ENCODE data around the gene CPT2.
"Not testable (repeated sequence)": the region's sequence is repeated elsewhere in the genome, so short reads cannot be mapped to it uniquely, and the experiment has no call there.

CPT2 gene

DNA sequence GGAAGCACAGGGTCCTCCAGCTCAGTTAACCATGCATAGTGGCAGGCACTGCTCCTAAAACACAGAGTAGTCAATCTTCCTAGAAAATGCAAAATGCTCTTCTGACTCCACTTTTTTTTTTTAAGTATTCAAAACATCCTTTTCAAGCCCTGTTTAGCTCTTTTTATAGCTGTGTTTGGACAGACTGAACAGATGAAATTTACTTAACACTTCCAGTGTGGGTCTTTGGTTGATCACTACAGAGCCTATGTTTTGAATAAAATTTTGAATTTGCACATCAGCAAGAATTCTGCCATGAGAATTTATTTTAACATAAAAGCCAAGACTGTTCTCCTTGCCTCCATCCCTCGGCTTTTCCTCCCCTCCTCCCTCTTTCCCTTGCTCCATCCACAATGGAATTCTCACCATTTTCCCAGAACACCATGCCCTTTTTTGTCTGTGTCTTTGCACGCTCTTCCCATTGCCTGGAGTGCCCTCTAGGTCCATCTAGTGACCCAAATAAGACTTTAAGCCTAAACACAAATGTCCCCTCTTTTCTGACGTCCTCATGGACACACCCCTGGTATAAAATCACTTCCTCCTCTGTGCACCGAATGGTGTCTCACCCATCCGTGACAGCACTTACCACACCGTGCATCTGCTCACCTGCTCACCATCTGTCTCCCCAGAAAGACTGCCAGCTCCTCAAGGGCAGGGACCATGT lies 24.0 kb upstream of the CPT2 start:
- no peak for TF ChIP-seq POLR2A (IDR thresholded peaks at IDR 0.05; ENCODE audit: low read depth, low read length)
- no peak for FAIRE-seq
- no peak for DNase-seq (ENCODE audit: insufficient read length, low spot score)

DNA sequence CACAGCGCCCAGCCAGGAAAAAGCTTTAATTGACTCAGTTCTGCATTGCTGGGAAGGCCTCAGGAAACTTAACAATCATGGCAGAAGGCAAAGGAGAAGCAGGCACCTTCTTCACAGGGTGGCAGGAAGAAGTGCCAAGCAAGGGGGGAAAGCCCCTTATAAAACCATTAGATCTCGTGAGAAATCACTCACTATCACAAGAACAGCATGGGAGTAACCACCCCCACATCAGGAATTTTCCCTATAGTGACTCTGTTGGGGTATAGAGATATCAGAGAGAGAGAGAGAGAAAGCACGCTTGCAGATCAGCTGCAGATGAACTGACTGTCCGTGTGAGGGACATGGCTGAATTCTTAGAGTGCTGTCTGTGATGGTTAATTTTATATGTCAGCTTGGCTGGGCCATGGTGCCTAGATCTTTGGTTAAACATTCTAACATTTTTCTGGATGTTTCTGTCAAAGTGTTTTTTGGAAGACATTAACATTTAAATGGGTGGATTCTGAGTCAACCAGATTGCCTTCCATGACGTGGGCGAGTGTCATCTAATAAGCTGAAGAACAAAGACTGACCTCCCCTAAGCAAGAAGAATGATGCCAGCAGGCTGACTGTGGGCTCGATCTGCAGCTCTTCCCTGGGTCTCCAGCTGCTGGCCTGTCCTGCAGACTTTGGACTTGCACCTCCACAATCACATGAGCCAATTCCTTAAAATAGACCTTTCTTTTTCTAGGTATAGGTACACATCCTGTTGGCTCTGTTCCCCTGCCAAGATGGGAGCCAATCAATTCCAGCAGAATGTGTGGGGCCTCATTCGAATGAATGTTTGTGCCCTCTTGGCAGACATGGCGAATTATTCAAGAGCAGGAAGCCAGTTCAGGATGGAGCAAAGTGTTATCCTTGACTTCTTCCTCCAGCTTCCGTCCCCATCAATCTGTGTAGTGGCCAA lies 21.4 kb upstream of the CPT2 start:
- FAIRE-seq (no peak), DNase-seq (ENCODE audit: insufficient read length, low spot score) (no peak)
- no peak for TF ChIP-seq POLR2A (IDR thresholded peaks at IDR 0.05; ENCODE audit: low read depth, low read length)

GRCh38 chr1:53176452-53177208 lies 20.0 kb upstream of the CPT2 start:
- TF ChIP-seq POLR2A (IDR thresholded peaks at IDR 0.05; ENCODE audit: low read depth, low read length): no peak
- DNase-seq (ENCODE audit: insufficient read length, low spot score) (no peak), FAIRE-seq (no peak)

GRCh38 chr1:53180226-53180625 lies 16.4 kb upstream of the CPT2 start:
- DNase-seq (ENCODE audit: insufficient read length, low spot score) (no peak), FAIRE-seq (no peak)
- TF ChIP-seq POLR2A (IDR thresholded peaks at IDR 0.05; ENCODE audit: low read depth, low read length): no peak

DNA sequence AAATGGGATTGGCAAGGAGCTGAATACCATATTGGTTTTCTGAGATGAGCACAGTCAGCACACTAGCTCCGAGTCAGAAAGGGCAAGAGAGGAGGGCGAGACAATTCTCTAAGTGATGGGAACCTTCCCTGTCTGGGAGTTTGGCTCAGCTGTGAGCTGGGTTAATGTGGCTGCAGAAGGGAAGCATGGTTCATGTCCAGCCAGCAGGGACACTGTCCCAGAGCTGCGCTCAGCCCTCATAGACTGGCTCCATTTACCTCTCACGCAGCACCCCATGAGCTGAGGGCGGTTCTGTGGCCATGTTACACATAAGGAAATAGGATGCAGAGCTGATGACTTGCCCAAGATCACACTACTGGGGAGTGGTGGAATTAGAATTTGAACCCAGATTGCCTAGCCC lies 15.7 kb upstream of the CPT2 start:
- DNase-seq (ENCODE audit: insufficient read length, low spot score) (no peak), FAIRE-seq (no peak)
- no peak for TF ChIP-seq POLR2A (IDR thresholded peaks at IDR 0.05; ENCODE audit: low read depth, low read length)

- no peak for TF ChIP-seq POLR2A (IDR thresholded peaks at IDR 0.05; ENCODE audit: low read depth, low read length)
- FAIRE-seq (no peak), DNase-seq (ENCODE audit: insufficient read length, low spot score) (peak; percentile 58)
Measured at GRCh38 chr1:53182111-53182593, 14.5 kb upstream of the CPT2 start.

DNA sequence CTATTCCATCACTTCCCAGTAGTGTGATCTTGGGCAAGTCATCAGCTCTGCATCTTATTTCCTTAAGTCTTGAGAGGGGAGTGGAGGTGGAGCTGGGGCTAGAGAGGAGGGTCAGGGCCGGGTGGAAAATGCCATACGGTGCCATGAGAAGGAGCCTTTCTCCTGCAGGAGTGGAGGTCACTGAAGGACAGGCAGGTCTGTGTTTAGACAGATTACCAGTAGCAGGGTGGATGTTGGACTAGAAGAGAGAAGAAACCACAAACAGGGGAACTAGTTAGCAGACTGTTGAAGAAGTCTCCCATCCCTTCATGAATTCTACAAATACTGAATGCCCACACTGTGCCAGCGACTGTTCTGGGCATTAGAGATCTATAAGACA lies 13.9 kb upstream of the CPT2 start:
- FAIRE-seq (no peak), DNase-seq (ENCODE audit: insufficient read length, low spot score) (no peak)

GRCh38 chr1:53183095-53183990 lies 13.3 kb upstream of the CPT2 start:
- no peak for TF ChIP-seq POLR2A (IDR thresholded peaks at IDR 0.05; ENCODE audit: low read depth, low read length)
- no peak for DNase-seq (ENCODE audit: insufficient read length, low spot score)
- no peak for FAIRE-seq

More for the DNA sequence above, 13.9 kb upstream of the CPT2 start:
- TF ChIP-seq POLR2A (IDR thresholded peaks at IDR 0.05; ENCODE audit: low read depth, low read length): no peak

DNA sequence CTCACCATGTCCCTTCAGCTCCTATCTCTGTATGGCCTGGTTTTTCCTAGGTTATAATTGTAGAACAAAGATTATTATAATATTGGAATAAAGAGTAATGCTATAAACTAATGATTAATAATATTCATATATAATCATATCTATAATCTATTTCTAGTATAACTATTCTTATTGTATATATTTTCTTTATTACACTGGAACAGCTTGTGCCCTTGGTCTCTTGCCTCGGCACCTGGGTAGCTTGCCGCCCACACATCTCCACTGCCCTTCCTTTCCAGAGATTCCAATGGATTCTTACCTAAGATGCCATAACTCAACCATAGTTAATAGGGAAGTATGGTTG lies 10.7 kb upstream of the CPT2 start:
- DNase-seq (ENCODE audit: insufficient read length, low spot score); FAIRE-seq: not testable (repeated sequence)

DNA sequence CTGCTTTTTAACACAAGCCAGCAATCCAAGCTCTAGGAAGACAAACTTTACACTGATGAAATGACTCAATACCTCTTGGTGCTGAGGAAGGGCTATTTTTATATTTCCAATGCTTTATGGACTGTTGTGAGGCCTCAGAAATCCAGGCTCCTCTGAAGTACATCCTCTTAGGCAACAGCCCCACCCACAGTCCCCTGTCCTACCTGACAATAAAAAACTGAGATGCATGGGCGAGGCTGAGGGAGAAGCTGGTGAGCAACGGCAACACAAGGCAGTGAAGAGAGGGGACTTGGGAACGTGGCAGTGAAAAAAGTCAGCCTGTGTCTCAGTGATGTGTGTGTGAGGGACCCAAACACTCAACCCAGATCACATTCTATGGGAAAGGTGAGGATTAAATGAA lies 10.1 kb upstream of the CPT2 start:
- FAIRE-seq: no peak
- no peak for DNase-seq (ENCODE audit: insufficient read length, low spot score)
- TF ChIP-seq POLR2A (IDR thresholded peaks at IDR 0.05; ENCODE audit: low read depth, low read length): no peak

GRCh38 chr1:53187401-53187800 lies 9.2 kb upstream of the CPT2 start:
- DNase-seq (ENCODE audit: insufficient read length, low spot score): no peak
- FAIRE-seq: no peak
- no peak for TF ChIP-seq POLR2A (IDR thresholded peaks at IDR 0.05; ENCODE audit: low read depth, low read length)

GRCh38 chr1:53188099-53188498 lies 8.5 kb upstream of the CPT2 start:
- TF ChIP-seq POLR2A (IDR thresholded peaks at IDR 0.05; ENCODE audit: low read depth, low read length): no peak
- FAIRE-seq (no peak), DNase-seq (ENCODE audit: insufficient read length, low spot score) (no peak)

DNA sequence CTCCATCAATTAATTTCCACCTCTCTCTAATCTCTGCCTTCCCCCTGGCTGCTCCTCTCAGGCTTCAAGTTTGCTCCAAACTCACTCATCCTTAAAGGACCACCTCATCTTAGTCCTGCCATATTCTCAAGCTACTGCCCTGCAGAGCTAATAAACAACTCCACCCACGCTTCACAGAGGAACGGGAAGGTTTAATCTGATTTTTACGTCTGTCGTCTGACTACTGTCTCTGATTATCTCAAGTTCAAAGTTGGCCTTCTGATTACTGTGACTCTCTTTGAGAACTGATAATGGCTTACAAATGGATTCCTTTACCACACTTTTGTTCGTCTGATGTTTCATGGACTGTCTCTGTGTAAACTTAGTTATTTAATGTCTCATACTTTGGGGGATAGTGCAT lies 7.6 kb upstream of the CPT2 start:
- DNase-seq (ENCODE audit: insufficient read length, low spot score) (no peak), FAIRE-seq (no peak)
- no peak for TF ChIP-seq POLR2A (IDR thresholded peaks at IDR 0.05; ENCODE audit: low read depth, low read length)
